GM21717 (cell line): Measurements from ENCODE around the gene DKK3.

ENCODE experiments used
- ATAC-seq: cut with Tn5 transposase; IDR thresholded peaks from one replicate; pipeline ENCODE4 v1.9.1; 2021; ENCODE audit warnings: mild to moderate bottlenecking, moderate library complexity; ENCODE audit not compliant: unreplicated experiment

DKK3 gene

GRCh38 chr11:11983427-11983826 is 25.0 kb downstream of the DKK3 start:
- ATAC-seq = no peak

GRCh38 chr11:11982975-11983374 is 25.5 kb downstream of the DKK3 start:
- ATAC-seq = no peak

GRCh38 chr11:11982461-11982860 is 26.0 kb downstream of the DKK3 start:
- ATAC-seq = no peak

GRCh38 chr11:11981840-11982239 is 26.6 kb downstream of the DKK3 start:
- ATAC-seq = no peak

DNA sequence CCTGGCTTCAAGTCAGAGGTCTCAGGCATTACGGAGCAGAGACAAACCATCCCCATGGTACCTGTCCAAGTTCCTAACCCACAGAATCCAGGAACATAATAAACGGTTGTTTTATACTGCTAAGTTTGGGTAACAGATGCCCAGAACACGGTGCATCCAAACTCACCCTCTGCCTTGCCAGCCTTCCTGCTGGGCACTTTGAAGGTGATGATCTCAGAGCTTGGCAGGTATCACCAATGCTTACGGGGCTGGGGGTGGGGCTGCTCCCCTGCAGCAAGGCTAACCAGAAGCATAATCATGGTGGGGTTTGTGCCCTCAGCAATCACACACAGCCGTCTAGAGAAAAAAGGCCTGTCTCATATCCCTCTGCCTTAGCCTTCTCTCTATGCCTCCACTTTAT is 27.1 kb downstream of the DKK3 start:
- ATAC-seq = no peak

- no peak for ATAC-seq
Observed at GRCh38 chr11:11980841-11981308, 27.6 kb downstream of the DKK3 start.

DNA sequence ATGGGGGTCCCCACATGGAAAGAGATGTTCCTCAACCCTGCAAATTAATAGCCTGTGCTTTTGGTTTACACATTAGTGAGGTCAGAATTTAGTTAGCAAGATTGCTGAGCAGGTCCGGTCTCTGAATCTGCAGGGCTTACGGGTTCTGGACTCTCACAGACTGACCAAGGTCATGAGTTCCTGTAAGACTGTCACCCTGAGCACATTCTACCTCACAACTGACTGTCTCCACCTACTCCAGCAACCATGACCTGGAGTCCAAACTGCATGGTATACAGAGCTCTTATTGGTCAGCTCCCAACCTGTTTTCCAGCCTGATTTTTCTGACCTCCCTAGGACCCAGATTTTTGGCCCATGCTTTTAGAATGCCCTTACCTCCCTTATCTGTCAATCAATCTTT is 28.2 kb downstream of the DKK3 start:
- ATAC-seq = no peak

DNA sequence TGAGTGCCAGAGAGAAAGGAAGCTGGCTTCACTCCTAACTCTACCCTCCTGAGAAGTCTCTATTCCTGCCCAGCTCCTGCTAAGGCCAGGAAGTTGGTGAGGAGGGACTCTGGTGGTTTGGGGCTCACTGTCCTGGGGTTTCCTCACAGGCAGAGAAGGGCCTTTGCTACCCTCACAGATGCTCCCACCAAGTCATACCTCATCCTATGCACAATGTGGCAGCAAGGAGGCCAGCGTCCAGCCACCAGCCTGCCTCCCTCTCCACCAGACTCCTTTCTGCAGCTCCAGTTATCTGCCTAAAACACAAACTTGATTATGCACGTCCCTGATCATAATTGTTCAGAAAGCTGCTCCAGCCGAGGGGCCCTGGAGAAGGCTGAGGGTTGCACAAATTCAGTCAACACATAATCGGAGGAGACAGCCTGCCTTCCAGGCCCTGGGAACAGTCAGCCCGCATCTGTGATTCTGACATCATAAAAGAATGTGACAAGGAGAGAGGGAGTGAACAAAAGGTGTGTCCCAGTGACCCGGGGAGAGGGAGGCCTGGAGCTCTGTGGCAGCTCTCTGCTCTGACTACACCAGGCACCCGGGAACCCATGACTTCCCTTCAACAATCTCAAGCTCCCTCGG is 28.8 kb downstream of the DKK3 start:
- no peak for ATAC-seq

DNA sequence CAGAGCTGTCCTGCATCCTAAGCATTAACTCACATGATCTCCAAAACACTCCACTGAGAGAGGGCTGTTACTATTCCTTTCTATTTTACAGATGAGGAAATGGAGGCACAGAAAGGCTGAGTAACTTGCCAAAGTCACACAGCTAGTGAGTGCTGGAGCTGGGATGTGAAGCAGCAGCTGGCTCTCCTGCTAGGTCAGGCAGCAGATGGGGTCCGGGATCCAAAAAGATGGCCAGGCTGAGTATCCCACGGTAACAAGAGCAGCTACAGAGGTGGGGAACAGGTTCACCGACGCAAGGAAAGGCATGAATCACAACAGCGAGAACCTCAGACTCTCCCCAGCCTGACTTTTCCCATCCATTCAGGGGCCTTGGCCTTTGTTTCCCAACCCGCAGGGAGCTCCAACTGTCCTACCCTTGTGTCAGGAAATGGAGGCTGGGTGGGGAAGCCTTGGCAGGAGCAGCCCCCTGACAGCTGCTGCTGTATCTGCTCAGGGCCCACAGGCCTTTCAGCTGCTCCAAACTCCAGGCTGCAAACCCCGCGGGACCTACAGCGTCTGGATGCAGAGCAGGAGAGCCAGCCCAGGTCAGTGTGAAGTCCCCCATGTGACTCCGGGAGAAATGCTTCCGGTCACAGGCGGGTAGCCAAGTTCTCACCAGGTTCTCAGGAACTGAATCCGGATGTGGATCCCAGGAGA is 29.5 kb downstream of the DKK3 start:
- ATAC-seq = no peak

- no peak for ATAC-seq
Observed at GRCh38 chr11:11978098-11978637, 30.3 kb downstream of the DKK3 start.

GRCh38 chr11:11977206-11977938 is 31.1 kb downstream of the DKK3 start:
- ATAC-seq = no peak

DNA sequence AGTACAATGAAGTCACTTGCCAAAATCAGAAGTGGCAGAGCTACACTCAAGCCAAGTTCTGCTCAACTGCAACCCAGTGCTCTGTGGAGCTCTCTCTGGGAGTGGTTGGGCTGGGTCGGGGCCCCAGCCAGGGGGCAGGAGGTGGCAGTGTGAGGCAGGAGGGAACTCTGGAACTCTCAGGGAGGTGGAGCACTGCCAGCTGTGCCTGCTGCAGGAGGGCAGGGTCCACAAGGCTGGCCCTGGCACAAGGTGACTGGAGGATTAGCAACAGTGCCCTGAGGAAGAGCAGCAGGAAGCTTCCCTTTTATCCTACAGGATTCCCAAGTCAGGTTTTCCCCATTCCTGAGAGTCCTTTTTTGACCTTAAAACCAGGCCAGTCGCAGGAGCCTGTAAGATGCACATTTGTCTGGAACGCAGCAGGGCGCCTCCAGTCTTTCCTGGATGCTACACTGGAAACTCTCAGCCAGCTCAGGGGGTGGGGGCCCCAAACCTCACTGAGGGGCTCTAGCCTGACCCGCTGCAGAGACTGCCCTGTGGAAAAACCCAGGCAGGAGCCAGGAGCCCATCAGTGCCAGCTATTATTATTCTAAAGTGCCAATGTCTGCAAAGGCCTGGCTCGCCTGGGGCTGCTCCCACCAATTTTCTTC is 31.8 kb downstream of the DKK3 start:
- no peak for ATAC-seq

DNA sequence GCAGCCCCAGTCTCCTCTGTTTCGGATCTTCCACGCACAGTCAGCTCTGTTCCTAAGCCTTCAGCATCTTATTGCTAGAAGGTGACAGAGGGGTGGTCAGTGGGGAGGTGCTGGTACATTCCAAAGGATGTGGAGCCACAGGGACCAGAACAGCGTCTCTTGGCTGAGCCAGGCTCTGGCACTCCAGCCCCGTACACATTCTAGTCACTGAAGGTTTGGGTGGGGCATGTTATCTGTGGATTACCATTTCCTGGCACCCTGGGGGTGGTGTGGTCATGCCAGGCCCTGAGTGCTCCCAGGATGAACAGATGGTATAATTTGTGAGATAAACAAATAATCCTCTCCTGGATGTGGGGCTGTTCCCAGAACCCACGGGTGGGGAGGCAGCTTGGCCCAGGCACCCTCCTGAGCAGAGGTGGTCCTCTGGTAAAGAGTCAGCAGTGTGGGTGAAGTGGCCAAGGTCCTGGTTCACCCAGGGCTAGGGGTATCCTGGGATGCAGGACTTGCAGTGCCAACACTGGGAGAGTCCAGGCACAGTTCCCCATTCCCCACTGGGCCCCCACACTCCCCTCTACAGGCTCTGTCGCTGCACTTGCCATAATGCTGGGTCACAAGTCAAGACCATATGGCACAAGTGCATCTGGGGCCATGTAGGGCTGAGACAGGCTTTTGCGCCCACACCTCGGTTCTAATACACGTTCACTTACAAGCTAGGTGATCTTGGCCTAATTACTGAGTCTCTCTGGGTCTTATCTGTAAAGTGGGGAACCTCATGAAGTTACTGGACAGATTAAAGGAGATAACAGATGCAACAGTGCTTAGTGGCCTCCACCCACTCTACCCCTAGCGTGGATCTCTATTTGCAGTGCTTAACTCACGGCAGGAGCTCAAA is 33.0 kb downstream of the DKK3 start:
- ATAC-seq = no peak

- ATAC-seq = no peak
Observed at GRCh38 chr11:11973866-11974265, 34.6 kb downstream of the DKK3 start.

DNA sequence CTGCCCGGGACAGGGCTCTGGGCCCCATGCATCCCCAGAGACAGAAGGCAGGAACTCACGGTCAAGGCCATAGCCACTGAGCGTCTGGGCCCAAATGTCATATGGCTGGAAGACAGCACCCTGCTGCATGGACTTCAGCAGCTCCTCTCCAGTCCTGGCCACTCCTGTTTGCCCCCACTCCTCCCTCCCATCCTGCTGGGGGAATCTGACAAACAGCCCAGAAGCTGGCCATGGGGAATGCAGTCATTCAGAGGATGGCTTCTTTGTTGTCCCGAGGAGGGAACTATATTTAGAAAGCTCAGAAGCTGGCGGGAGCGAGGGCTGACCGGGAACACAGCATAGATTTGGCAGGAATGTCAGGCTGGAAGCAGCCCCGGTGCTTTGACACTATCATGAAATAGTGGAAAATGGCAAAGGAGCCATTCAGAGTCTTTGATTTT is 35.0 kb downstream of the DKK3 start:
- no peak for ATAC-seq

GRCh38 chr11:11972730-11973341 is 35.6 kb downstream of the DKK3 start:
- no peak for ATAC-seq

GRCh38 chr11:11971906-11972547 is 36.4 kb downstream of the DKK3 start:
- ATAC-seq = no peak

- no peak for ATAC-seq
Observed at GRCh38 chr11:11970556-11970955, 37.9 kb downstream of the DKK3 start.
